Measurements from ENCODE around the gene DDX39A.
"Not testable (repeated sequence)": the region's sequence is repeated elsewhere in the genome, so short reads cannot be mapped to it uniquely, and the experiment has no call there.

The DDX39A gene

GRCh38 chr19:14379294-14380065 lies 39.7 kb downstream of the DDX39A start:
- H3K4me1 ChIP-seq (ENCODE audit: control insufficient read depth, insufficient read depth, low read length): peaks cover 67% of the 10 kb centered on the region
- no peaks in the 10 kb centered on the region for H3K27me3 ChIP-seq (ENCODE audit: control insufficient read depth in 1 of 2, insufficient read depth in 2 of 2, low read length in 2 of 2)
- H3K4me3 ChIP-seq (ENCODE audit: low read length in 2 of 2): no peak overlapping the region
- H3K27ac ChIP-seq (ENCODE audit: low read length): no peak overlapping the region
- H3K9ac ChIP-seq (ENCODE audit: low read length in 2 of 2): peak overlapping the region in 1 of 2 donors; percentile 35
- H3K36me3 ChIP-seq (ENCODE audit: control insufficient read depth in 2 of 2, insufficient read depth in 2 of 2, low read length in 2 of 2): no peaks in the 10 kb centered on the region
- H3K9me3 ChIP-seq (ENCODE audit: control insufficient read depth in 2 of 2, low read length in 2 of 2): no peaks in the 10 kb centered on the region

- Histone ChIP-seq H3K36me3 (ENCODE audit: control insufficient read depth in 2 of 2, insufficient read depth in 2 of 2, low read length in 2 of 2) (no peaks in the 10 kb centered on the region), H3K9me3 (ENCODE audit: control insufficient read depth in 2 of 2, low read length in 2 of 2) (no peaks in the 10 kb centered on the region), H3K9ac (ENCODE audit: low read length in 2 of 2) (peak overlapping the region in 1 of 2 donors; percentile 35), H3K27ac (ENCODE audit: low read length) (no peak overlapping the region), H3K4me1 (ENCODE audit: control insufficient read depth, insufficient read depth, low read length) (peaks cover 61% of the 10 kb centered on the region), H3K27me3 (ENCODE audit: control insufficient read depth in 1 of 2, insufficient read depth in 2 of 2, low read length in 2 of 2) (no peaks in the 10 kb centered on the region), H3K4me3 (ENCODE audit: low read length in 2 of 2) (no peak overlapping the region)
These were observed 40.3 kb downstream of the DDX39A start for GRCh38 chr19:14378890-14379289.

GRCh38 chr19:14377883-14378328 lies 41.2 kb downstream of the DDX39A start:
- H3K36me3 ChIP-seq (ENCODE audit: control insufficient read depth in 2 of 2, insufficient read depth in 2 of 2, low read length in 2 of 2): no peaks in the 10 kb centered on the region
- no peaks in the 10 kb centered on the region for H3K27me3 ChIP-seq (ENCODE audit: control insufficient read depth in 1 of 2, insufficient read depth in 2 of 2, low read length in 2 of 2)
- no peak overlapping the region for H3K9ac ChIP-seq (ENCODE audit: low read length in 2 of 2)
- no peak overlapping the region for H3K27ac ChIP-seq (ENCODE audit: low read length)
- H3K4me3 ChIP-seq (ENCODE audit: low read length in 2 of 2): peak overlapping the region; percentile 31 to 61
- peaks cover 55% of the 10 kb centered on the region for H3K4me1 ChIP-seq (ENCODE audit: control insufficient read depth, insufficient read depth, low read length)
- no peaks in the 10 kb centered on the region for H3K9me3 ChIP-seq (ENCODE audit: control insufficient read depth in 2 of 2, low read length in 2 of 2)

GRCh38 chr19:14375582-14376291 lies 43.4 kb downstream of the DDX39A start:
- Histone ChIP-seq H3K27me3 (ENCODE audit: control insufficient read depth in 1 of 2, insufficient read depth in 2 of 2, low read length in 2 of 2) (no peaks in the 10 kb centered on the region), H3K4me3 (ENCODE audit: low read length in 2 of 2) (peak overlapping the region in 1 of 2 donors; percentile 62), H3K36me3 (ENCODE audit: control insufficient read depth in 2 of 2, insufficient read depth in 2 of 2, low read length in 2 of 2) (no peaks in the 10 kb centered on the region), H3K4me1 (ENCODE audit: control insufficient read depth, insufficient read depth, low read length) (peaks cover 41% of the 10 kb centered on the region), H3K9ac (ENCODE audit: low read length in 2 of 2) (peak overlapping the region in 1 of 2 donors; percentile 60), H3K27ac (ENCODE audit: low read length) (peak overlapping the region; percentile 67), H3K9me3 (ENCODE audit: control insufficient read depth in 2 of 2, low read length in 2 of 2) (no peaks in the 10 kb centered on the region)

GRCh38 chr19:14375055-14375581 lies 44.0 kb downstream of the DDX39A start:
- H3K4me3 ChIP-seq (ENCODE audit: low read length in 2 of 2): peak overlapping the region in 1 of 2 donors; percentile 62
- no peaks in the 10 kb centered on the region for H3K27me3 ChIP-seq (ENCODE audit: control insufficient read depth in 1 of 2, insufficient read depth in 2 of 2, low read length in 2 of 2)
- peaks cover 34% of the 10 kb centered on the region for H3K4me1 ChIP-seq (ENCODE audit: control insufficient read depth, insufficient read depth, low read length)
- H3K9me3 ChIP-seq (ENCODE audit: control insufficient read depth in 2 of 2, low read length in 2 of 2): no peaks in the 10 kb centered on the region
- no peak overlapping the region for H3K9ac ChIP-seq (ENCODE audit: low read length in 2 of 2)
- peak overlapping the region; percentile 67 for H3K27ac ChIP-seq (ENCODE audit: low read length)
- no peaks in the 10 kb centered on the region for H3K36me3 ChIP-seq (ENCODE audit: control insufficient read depth in 2 of 2, insufficient read depth in 2 of 2, low read length in 2 of 2)

GRCh38 chr19:14374313-14374712 lies 44.8 kb downstream of the DDX39A start:
- H3K4me3 ChIP-seq (ENCODE audit: low read length in 2 of 2); H3K36me3 ChIP-seq (ENCODE audit: control insufficient read depth in 2 of 2, insufficient read depth in 2 of 2, low read length in 2 of 2); H3K9ac ChIP-seq (ENCODE audit: low read length in 2 of 2); H3K9me3 ChIP-seq (ENCODE audit: control insufficient read depth in 2 of 2, low read length in 2 of 2); H3K27ac ChIP-seq (ENCODE audit: low read length); H3K27me3 ChIP-seq (ENCODE audit: control insufficient read depth in 1 of 2, insufficient read depth in 2 of 2, low read length in 2 of 2): not testable (repeated sequence)
- peaks cover 32% of the 10 kb centered on the region for H3K4me1 ChIP-seq (ENCODE audit: control insufficient read depth, insufficient read depth, low read length)

- not testable (repeated sequence) for H3K27ac ChIP-seq (ENCODE audit: low read length); H3K4me3 ChIP-seq (ENCODE audit: low read length in 2 of 2); H3K36me3 ChIP-seq (ENCODE audit: control insufficient read depth in 2 of 2, insufficient read depth in 2 of 2, low read length in 2 of 2); H3K9ac ChIP-seq (ENCODE audit: low read length in 2 of 2); H3K27me3 ChIP-seq (ENCODE audit: control insufficient read depth in 1 of 2, insufficient read depth in 2 of 2, low read length in 2 of 2); H3K9me3 ChIP-seq (ENCODE audit: control insufficient read depth in 2 of 2, low read length in 2 of 2)
- peaks cover 20% of the 10 kb centered on the region for H3K4me1 ChIP-seq (ENCODE audit: control insufficient read depth, insufficient read depth, low read length)
These were observed 46.6 kb downstream of the DDX39A start for GRCh38 chr19:14372384-14373077.

GRCh38 chr19:14371301-14371821 lies 47.8 kb downstream of the DDX39A start:
- H3K27ac ChIP-seq (ENCODE audit: low read length): no peak overlapping the region
- H3K4me3 ChIP-seq (ENCODE audit: low read length in 2 of 2): no peak overlapping the region
- no peaks in the 10 kb centered on the region for H3K27me3 ChIP-seq (ENCODE audit: control insufficient read depth in 1 of 2, insufficient read depth in 2 of 2, low read length in 2 of 2)
- H3K9me3 ChIP-seq (ENCODE audit: control insufficient read depth in 2 of 2, low read length in 2 of 2): no peaks in the 10 kb centered on the region
- no peak overlapping the region for H3K9ac ChIP-seq (ENCODE audit: low read length in 2 of 2)
- no peaks in the 10 kb centered on the region for H3K36me3 ChIP-seq (ENCODE audit: control insufficient read depth in 2 of 2, insufficient read depth in 2 of 2, low read length in 2 of 2)
- peaks cover 22% of the 10 kb centered on the region for H3K4me1 ChIP-seq (ENCODE audit: control insufficient read depth, insufficient read depth, low read length)

- Histone ChIP-seq H3K4me3 (ENCODE audit: low read length in 2 of 2) (no peak overlapping the region), H3K27me3 (ENCODE audit: control insufficient read depth in 1 of 2, insufficient read depth in 2 of 2, low read length in 2 of 2) (no peaks in the 10 kb centered on the region), H3K36me3 (ENCODE audit: control insufficient read depth in 2 of 2, insufficient read depth in 2 of 2, low read length in 2 of 2) (no peaks in the 10 kb centered on the region), H3K27ac (ENCODE audit: low read length) (no peak overlapping the region), H3K9me3 (ENCODE audit: control insufficient read depth in 2 of 2, low read length in 2 of 2) (no peaks in the 10 kb centered on the region), H3K4me1 (ENCODE audit: control insufficient read depth, insufficient read depth, low read length) (peaks cover 20% of the 10 kb centered on the region), H3K9ac (ENCODE audit: low read length in 2 of 2) (no peak overlapping the region)
These were observed 48.2 kb downstream of the DDX39A start for GRCh38 chr19:14370940-14371280.

GRCh38 chr19:14370169-14370939 lies 48.8 kb downstream of the DDX39A start:
- Histone ChIP-seq H3K27me3 (ENCODE audit: control insufficient read depth in 1 of 2, insufficient read depth in 2 of 2, low read length in 2 of 2) (no peaks in the 10 kb centered on the region), H3K4me1 (ENCODE audit: control insufficient read depth, insufficient read depth, low read length) (peaks cover 14% of the 10 kb centered on the region), H3K9ac (ENCODE audit: low read length in 2 of 2) (no peak overlapping the region), H3K4me3 (ENCODE audit: low read length in 2 of 2) (no peak overlapping the region), H3K36me3 (ENCODE audit: control insufficient read depth in 2 of 2, insufficient read depth in 2 of 2, low read length in 2 of 2) (no peaks in the 10 kb centered on the region), H3K9me3 (ENCODE audit: control insufficient read depth in 2 of 2, low read length in 2 of 2) (no peaks in the 10 kb centered on the region), H3K27ac (ENCODE audit: low read length) (peak overlapping the region; percentile 46)
